Measurements from ENCODE around the gene HPSE2.

HPSE2 gene

DNA sequence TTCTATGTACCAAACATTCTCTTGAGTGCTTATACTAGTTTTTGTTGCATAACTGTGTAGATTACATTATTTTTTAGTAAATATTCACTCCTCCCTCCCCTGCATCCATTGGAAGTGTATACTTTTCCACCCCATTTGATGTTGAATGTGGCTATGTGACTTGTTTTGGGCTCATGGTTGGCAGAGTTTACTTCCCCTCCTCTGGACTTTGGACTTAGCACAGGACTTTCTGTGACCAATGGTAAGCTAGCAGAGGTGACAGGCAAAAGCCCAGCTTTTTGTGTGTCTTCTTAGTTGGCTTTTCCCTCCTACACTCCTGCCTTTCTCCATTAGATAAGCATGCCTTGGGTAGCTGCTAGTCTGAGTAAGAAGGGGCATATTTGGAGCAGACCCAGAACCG lies 353.9 kb downstream of the HPSE2 start:
- no peak for DNase-seq (ENCODE audit: extremely low read depth, low read depth)
- TF ChIP-seq, protein P1, sequence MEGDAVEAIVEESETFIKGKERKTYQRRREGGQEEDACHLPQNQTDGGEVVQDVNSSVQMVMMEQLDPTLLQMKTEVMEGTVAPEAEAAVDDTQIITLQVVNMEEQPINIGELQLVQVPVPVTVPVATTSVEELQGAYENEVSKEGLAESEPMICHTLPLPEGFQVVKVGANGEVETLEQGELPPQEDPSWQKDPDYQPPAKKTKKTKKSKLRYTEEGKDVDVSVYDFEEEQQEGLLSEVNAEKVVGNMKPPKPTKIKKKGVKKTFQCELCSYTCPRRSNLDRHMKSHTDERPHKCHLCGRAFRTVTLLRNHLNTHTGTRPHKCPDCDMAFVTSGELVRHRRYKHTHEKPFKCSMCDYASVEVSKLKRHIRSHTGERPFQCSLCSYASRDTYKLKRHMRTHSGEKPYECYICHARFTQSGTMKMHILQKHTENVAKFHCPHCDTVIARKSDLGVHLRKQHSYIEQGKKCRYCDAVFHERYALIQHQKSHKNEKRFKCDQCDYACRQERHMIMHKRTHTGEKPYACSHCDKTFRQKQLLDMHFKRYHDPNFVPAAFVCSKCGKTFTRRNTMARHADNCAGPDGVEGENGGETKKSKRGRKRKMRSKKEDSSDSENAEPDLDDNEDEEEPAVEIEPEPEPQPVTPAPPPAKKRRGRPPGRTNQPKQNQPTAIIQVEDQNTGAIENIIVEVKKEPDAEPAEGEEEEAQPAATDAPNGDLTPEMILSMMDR (IDR thresholded peaks at IDR 0.05; ENCODE audit: low read depth, low read length), result no peak

- no peak for DNase-seq (ENCODE audit: extremely low read depth, low read depth)
Observed at GRCh38 chr10:98880971-98881370, 354.7 kb downstream of the HPSE2 start.

DNA sequence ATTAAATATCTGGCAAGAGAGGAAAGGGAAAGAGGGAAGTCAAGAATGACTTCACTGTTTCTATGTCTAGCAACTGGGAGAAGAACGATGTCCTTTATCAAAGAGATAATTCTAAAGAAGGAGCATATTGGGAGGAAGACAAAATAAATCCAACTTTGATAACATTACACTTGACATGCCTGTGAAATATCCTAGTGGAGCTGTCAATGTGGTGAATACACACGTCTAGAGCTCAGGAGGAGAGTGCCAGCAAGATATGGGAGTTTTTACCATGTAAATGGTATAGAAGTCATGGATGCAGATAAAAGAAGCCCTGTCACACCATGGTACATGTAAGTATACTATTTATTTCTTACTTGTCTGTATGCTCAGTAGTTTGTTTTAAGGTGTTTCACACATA lies 356.7 kb downstream of the HPSE2 start:
- TF ChIP-seq, protein P1 (IDR thresholded peaks at IDR 0.05; ENCODE audit: low read depth, low read length), result no peak
- DNase-seq (ENCODE audit: extremely low read depth, low read depth), result no peak

More at GRCh38 chr10:98880971-98881370, 354.7 kb downstream of the HPSE2 start:
- TF ChIP-seq, protein P1 (IDR thresholded peaks at IDR 0.05; ENCODE audit: low read depth, low read length), result no peak

- no peak for DNase-seq (ENCODE audit: extremely low read depth, low read depth)
Observed at GRCh38 chr10:98878418-98878817, 357.2 kb downstream of the HPSE2 start.

DNA sequence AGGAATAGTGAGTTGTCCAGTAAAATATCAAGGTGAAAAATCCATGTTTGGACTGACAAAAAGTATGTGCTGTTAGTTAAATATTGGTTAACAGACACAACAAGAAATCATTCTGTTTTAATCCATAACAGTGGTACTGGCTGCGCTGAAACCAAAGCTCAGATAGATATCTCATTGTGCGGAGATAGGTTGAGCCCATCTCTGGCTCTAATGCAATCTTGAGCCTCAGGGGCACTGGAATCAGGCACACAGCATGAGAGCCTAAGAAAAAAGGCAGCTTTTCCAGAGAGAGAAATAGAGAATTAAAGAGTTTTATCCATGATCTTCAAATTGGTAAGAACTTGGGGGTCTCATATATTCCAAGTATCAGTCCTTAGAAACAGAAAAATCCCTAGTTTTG lies 373.7 kb downstream of the HPSE2 start:
- TF ChIP-seq, protein P1 (IDR thresholded peaks at IDR 0.05; ENCODE audit: low read depth, low read length), result no peak
- DNase-seq (ENCODE audit: extremely low read depth, low read depth), result no peak

More at GRCh38 chr10:98878418-98878817, 357.2 kb downstream of the HPSE2 start:
- TF ChIP-seq, protein P1 (IDR thresholded peaks at IDR 0.05; ENCODE audit: low read depth, low read length), result no peak

DNA sequence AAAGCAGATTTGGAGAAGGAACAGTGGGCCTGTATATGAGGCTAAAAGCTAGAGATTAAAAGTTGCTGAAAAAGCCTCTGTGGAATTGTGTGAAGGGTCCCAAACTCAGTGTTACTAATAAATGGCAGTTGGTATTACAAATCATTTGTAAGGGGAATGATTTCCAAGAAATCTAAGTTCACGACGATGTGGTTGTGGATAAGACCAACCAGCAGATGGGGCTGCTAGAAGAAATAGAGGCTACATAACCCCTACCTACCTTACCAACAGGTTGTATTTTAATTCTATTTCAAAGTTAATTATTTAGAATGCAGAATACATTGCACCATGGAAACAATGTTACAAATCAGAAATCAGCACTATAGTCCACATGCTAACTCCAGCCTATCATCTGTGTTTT lies 377.1 kb downstream of the HPSE2 start:
- no peak for DNase-seq (ENCODE audit: extremely low read depth, low read depth)
- TF ChIP-seq, protein P1 (IDR thresholded peaks at IDR 0.05; ENCODE audit: low read depth, low read length), result no peak

DNA sequence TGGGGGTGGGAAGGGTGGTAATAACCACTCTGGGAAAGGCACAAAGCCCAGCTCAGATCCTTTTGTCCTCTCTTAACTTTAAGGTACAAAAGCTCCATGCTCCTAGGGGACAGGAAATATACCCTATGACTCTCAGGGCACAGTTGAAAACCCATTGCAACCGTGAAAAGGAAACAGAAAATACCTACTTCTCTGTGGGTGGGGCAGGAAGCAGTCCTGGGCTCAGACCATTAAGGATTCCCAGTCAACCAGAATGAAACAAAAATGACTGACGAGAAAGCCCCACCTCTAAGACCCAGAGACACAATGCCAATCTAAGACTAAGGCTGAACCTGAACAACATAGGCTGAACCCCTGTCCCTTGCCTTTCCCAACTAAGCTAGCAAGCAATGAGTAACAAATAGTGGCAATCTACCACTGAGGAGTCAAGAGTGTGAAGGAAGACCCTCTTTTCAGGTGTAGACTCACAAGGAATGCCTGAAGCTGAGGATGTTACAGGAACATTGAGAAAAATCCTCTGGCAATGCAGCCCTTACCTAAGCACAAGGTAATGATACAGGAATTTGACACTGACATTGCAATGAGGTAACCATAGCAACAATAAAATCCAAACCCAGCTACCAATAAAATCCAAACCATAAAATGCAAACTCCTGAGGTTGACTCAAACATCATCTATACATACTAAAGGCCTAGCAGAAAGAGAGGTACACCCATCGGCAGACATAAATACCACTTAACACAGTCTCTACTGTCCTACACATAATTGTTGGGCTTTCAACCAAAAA lies 380.1 kb downstream of the HPSE2 start:
- TF ChIP-seq, protein P1 (IDR thresholded peaks at IDR 0.05; ENCODE audit: low read depth, low read length), result no peak
- no peak for DNase-seq (ENCODE audit: extremely low read depth, low read depth)
